WI38 (cell line): ENCODE results near the gene ZBTB7C.

ENCODE experiments used
- H3K4me3 ChIP-seq: 2 replicates; pipeline ENCODE4 v1.5.1; 2011; ENCODE audit warnings: low read depth, mild to moderate bottlenecking, control low read depth, low read length
- CTCF ChIP-seq: IDR thresholded peaks from 2 replicates; pipeline ENCODE4 v1.5.1; 2012; ENCODE audit warnings: low read depth, mild to moderate bottlenecking, control low read depth, low read length

ZBTB7C gene

GRCh38 chr18:48252525-48252924 is 156.7 kb downstream of the ZBTB7C start:
- no peak for TF ChIP-seq CTCF
- no peak overlapping the region for H3K4me3 ChIP-seq

GRCh38 chr18:48250918-48251317 is 158.3 kb downstream of the ZBTB7C start:
- H3K4me3 ChIP-seq: no peak overlapping the region
- no peak for TF ChIP-seq CTCF

- no peak for TF ChIP-seq CTCF
- no peak overlapping the region for H3K4me3 ChIP-seq
Measured at GRCh38 chr18:48250362-48250907, 158.7 kb downstream of the ZBTB7C start.

GRCh38 chr18:48249854-48250253 is 159.3 kb downstream of the ZBTB7C start:
- no peak overlapping the region for H3K4me3 ChIP-seq
- no peak for TF ChIP-seq CTCF

GRCh38 chr18:48244530-48244929 is 164.7 kb downstream of the ZBTB7C start:
- H3K4me3 ChIP-seq: no peak overlapping the region
- TF ChIP-seq CTCF: no peak

GRCh38 chr18:48238636-48239035 is 170.5 kb downstream of the ZBTB7C start:
- H3K4me3 ChIP-seq: no peak overlapping the region

GRCh38 chr18:48238206-48238605 is 171.0 kb downstream of the ZBTB7C start:
- TF ChIP-seq CTCF: no peak
- H3K4me3 ChIP-seq: no peak overlapping the region

More at GRCh38 chr18:48238636-48239035, 170.5 kb downstream of the ZBTB7C start:
- TF ChIP-seq CTCF: no peak
